Measurements from ENCODE around the gene AFF1. TPM values are rescaled to one million over a fixed set of nuclear protein-coding genes. Genes with fewer than 3 reads are reported as not detected.

Gene AFF1
- total and polyA plus RNA-seq, 2 of the 4 experiments (the other 2 are of a cell fraction): 7.0 to 9.6 TPM

- peak overlapping the region; percentile 14 for H3K4me2 ChIP-seq (ENCODE audit: low read depth, low read length)
- CTCF ChIA-PET: interaction anchor here (1.0 to 2.6 kb wide), 2 partner anchors 10 to 157 kb away, joined by 3 to 10 read pairs; no protein-coding TSS in a partner anchor
- BruUV-seq (replicated peaks): no TSS peak
- H2AFZ ChIP-seq (replicated peaks; ENCODE audit: low read length, poor library complexity): no peak overlapping the region
- peak overlapping the region; percentile 62 for H3K4ac ChIP-seq (ENCODE audit: low read depth, low read length)
- H2AK5ac ChIP-seq (ENCODE audit: low read depth, low read length): peak overlapping the region; percentile 91; the same call in 1 of the 2 replicates
- H4K5ac ChIP-seq (ENCODE audit: low read depth, low read length): peak overlapping the region; percentile 42
- no peak overlapping the region; the same call in 1 of the 2 replicates for H4K91ac ChIP-seq (ENCODE audit: insufficient read depth, low read depth, low read length)
- peak overlapping the region; percentile 52; the same call in 1 of the 2 replicates for H2BK120ac ChIP-seq (ENCODE audit: low read depth, low read length)
- ATAC-seq (ENCODE audit: low read depth): no peak
- H3K23ac ChIP-seq (ENCODE audit: low read depth, low read length): peak overlapping the region; percentile 49
- no peak for DNase-seq
- H2BK5ac ChIP-seq (ENCODE audit: low read depth, low read length, poor library complexity, severe bottlenecking): peak overlapping the region; percentile 84
- no peak overlapping the region for H2AK9ac ChIP-seq (replicated peaks; ENCODE audit: low read depth, low read length, poor library complexity)
- no peaks in the 10 kb centered on the region for H4K20me1 ChIP-seq (ENCODE audit: insufficient read depth, low read length)
- dilution Hi-C loops (cut with HindIII; ENCODE audit: low sequenced_read_pairs, unreplicated experiment) (no loop called here), intact Hi-C loops (cut with micrococcal nuclease) (loop anchor here (2.0 kb wide), 1 partner anchor 73 kb away; no protein-coding TSS in a partner anchor), in situ Hi-C loops (cut with MboI; ENCODE audit: low sequenced_read_pairs) (no loop called here)
- no peaks in the 10 kb centered on the region for H3K36me3 ChIP-seq (ENCODE audit: control insufficient read depth, insufficient read depth, low read length)
- peak overlapping the region; percentile 87 for H3K18ac ChIP-seq (ENCODE audit: low read depth, low read length)
- peak overlapping the region; percentile 29; the same call in 1 of the 2 replicates for H3K27ac ChIP-seq (ENCODE audit: insufficient read depth, low read length)
- no peak overlapping the region for H3K4me3 ChIP-seq (ENCODE audit: insufficient read depth, low read depth, low read length)
- WGBS, 2 experiments (ENCODE audit: extremely low coverage in 2 of 2, insufficient read length in 1 of 2): no CpG with 5 or more reads among the region's 2 CpGs
- 0 out of 3 replicates have a peak overlapping the region, but pooled peaks have one; percentile 38 for H2BK15ac ChIP-seq (ENCODE audit: low read depth, low read length)
- H3K4me1 ChIP-seq (ENCODE audit: control insufficient read depth, insufficient read depth, low read length): peaks cover 10% of the 10 kb centered on the region
- H3K9ac ChIP-seq (ENCODE audit: low read depth, low read length): no peak overlapping the region
- peak overlapping the region; percentile 81 for H2BK20ac ChIP-seq (ENCODE audit: low read depth, low read length)
- H4K8ac ChIP-seq (ENCODE audit: low read depth in 2 of 2, low read length in 2 of 2): peak overlapping the region in 1 of 2 experiments; percentile 62; a peak in 1 of 4 replicates
- POLR2A ChIA-PET (ENCODE audit: unreplicated experiment): no interaction called here
- TF ChIP-seq BHLHE40 (IDR thresholded peaks at IDR 0.05; ENCODE audit: low read depth, low read length) (no peak), FOS (IDR thresholded peaks at IDR 0.05; ENCODE audit: low read depth, low read length) (no peak), MXI1 (IDR thresholded peaks at IDR 0.05; ENCODE audit: borderline replicate concordance, low read depth, low read length) (no peak), RCOR1 (IDR thresholded peaks at IDR 0.05; ENCODE audit: insufficient replicate concordance, low read length) (no peak), MAZ (IDR thresholded peaks at IDR 0.05; ENCODE audit: borderline replicate concordance, low read depth, low read length) (no peak), CHD1 (IDR thresholded peaks at IDR 0.05; ENCODE audit: low read depth, low read length) (no peak), RAD21 (IDR thresholded peaks at IDR 0.05; ENCODE audit: low read length) (no peak), MAFK (IDR thresholded peaks at IDR 0.05; ENCODE audit: low read depth, low read length) (no peak), CTCF (conservative IDR thresholded peaks at IDR 0.05; ENCODE audit: low read depth, low read length) (no peak), NFE2L2 (IDR thresholded peaks at IDR 0.05; ENCODE audit: low read depth, low read length) (no peak)
- no peaks in the 10 kb centered on the region for H3K9me3 ChIP-seq (ENCODE audit: control insufficient read depth, insufficient read depth, low read length)
- peaks cover 22 to 52% of the 10 kb centered on the region in 2 experiments for H3K79me1 ChIP-seq (ENCODE audit: low read depth in 1 of 2, low read length in 2 of 2)
- peaks cover 5% of the 10 kb centered on the region; the same call in 1 of the 2 replicates for H3K9me1 ChIP-seq (ENCODE audit: insufficient read depth, low read length)
- peak overlapping the region; percentile 42; the same call in 1 of the 2 replicates for H3K14ac ChIP-seq (replicated peaks; ENCODE audit: low read depth, low read length)
- peak overlapping the region; percentile 6; the same call in 1 of the 2 replicates for H3K56ac ChIP-seq (ENCODE audit: extremely low read depth, insufficient read depth, low read length)
- no peaks in the 10 kb centered on the region for H3K27me3 ChIP-seq (ENCODE audit: control insufficient read depth, insufficient read depth, low read length)
Measured at GRCh38 chr4:87079967-87080366, 145.2 kb downstream of the AFF1 start.

All from IMR-90 (cell line).